Stimulated activated CD4-positive, alpha-beta T cell treated with anti-CD3 and anti-CD28 coated beads, Interleukin-2, amount 100 ng/mL, for 4 hours (primary cell): Measurements from ENCODE around the gene ANKRD27.
"Not testable (repeated sequence)": the region's sequence is repeated elsewhere in the genome, so short reads cannot be mapped to it uniquely, and the experiment has no call there.

ENCODE experiments used
- DNase-seq: peaks from one replicate; pipeline ENCODE4 v3.0.0-alpha.2; 2020; ENCODE audit warnings: low read depth

ANKRD27 gene

DNA sequence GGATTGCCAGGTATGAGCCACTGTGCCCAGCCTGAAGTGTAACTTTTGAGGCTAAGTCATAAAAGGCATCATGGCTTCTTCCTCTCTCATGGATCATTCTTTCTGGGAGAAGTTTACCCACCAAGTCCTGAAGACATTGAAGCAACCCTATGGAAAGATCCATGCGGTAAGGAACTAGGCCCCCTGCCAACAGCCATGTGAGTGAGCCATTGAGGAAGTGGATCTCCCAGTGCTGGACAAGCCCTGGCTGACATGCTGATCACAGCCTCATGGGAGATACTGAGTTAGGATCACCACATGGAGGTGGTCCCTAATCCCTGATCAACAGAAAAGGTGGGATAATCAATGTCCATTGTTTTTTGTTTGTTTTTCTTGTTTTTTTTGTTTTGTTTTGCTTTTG lies 13.3 kb upstream of the ANKRD27 start:
- DNase-seq = no peak

DNA sequence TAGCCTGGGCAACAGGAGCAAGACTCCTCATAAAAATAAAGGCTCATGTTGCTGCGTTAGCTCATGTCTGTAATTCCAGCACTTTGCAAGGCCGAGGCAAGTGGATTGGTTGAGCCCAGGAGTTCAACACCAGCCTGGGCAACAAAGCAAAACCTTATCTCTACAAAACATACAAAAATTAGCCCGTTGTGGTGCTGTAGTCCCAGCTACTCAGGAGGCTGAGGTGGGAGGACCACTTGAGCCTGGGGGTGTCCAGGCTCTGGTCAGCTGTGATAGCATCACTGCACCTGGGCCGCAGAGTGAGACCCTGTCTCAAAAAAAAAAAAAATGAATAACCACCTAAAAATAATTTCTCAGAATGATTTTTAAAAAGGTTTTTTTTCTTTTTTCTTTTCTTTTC lies 12.7 kb upstream of the ANKRD27 start:
- no peak for DNase-seq

DNA sequence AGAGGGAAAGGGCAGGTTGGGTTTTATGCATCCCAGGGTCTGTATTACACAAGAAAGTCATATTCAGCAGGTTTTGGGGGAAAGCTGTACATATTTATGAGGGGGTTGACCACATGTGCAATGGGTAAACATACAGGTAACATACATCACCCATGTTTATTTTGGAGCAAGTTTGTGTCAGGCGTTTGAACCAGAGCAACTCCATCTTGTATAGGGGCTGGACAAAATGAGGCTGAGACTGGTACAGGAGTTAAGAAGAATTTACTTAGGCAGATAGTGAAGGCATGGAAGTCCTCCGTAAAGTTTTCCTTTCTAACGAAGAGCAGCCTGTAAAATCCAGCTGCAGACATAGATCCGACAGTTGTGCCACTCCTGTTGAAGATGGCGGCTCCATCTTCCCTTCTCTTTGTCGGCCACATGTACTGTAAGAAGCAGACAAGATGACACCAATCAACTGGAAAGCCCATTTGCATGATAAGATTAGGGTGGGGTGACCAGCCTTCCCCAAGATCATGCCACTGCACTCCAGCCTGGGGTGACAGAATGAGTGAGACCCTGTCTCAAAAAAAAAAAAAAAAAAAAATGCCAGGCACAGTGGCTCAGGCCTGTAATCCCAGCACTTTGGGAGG lies 12.0 kb upstream of the ANKRD27 start:
- DNase-seq = no peak

DNA sequence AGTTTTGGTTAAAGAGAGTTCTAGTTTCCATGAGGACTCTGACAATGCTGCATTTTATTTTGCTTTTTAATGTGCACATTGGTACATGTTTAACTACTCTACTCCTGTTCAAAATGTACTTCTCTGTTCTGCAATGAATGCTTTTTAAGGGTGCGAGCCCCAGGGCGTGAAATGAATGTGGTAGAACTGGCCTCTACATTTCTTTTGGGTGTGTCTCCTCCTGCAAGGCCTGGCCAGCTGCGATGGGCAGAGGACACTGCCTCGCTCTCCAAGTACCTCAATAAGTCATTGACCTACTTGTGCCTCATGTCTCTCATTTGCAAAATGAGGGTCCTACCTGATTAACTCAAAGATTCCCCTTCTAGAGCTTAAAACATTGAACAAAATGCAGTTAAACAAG lies 7.3 kb upstream of the ANKRD27 start:
- DNase-seq = no peak

DNA sequence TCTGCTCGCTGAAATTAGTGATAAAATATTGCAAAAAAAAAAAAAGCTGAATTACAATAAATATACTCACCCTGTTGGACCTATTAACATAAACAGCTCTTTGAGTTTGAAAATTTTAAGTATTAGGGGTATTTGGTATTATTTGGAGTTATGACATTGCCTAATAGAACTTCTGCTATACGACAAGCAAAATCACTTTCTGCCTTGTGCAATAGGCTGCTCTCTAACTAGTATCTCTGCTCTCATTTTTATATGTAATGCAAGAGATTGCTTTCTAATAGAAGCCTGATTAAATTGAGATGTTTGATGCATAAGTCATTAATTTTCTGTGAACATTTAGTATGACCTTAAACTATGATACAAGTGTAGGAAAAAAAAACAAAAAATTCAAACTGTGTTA lies 6.0 kb upstream of the ANKRD27 start:
- DNase-seq = no peak

DNA sequence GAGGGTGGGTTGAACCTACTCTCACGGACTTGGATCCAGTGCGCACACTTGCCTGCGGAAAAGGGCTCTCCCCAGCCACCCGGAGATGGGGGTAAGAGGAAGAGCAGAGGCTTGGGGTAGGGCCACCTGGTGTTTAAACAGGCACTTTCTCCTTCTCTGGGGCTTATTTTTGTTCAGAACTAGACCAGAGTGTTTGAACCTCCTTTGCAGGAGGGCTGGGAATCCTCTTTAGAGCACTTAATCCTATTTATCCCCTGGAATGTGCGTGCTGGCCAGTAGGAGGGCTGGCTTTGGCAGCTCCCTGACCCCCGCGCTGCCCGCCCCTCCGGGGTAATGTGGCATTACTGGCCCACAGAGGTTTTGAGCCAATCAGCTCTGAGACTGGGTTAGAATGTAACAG lies 2.7 kb upstream of the ANKRD27 start:
- DNase-seq = no peak

DNA sequence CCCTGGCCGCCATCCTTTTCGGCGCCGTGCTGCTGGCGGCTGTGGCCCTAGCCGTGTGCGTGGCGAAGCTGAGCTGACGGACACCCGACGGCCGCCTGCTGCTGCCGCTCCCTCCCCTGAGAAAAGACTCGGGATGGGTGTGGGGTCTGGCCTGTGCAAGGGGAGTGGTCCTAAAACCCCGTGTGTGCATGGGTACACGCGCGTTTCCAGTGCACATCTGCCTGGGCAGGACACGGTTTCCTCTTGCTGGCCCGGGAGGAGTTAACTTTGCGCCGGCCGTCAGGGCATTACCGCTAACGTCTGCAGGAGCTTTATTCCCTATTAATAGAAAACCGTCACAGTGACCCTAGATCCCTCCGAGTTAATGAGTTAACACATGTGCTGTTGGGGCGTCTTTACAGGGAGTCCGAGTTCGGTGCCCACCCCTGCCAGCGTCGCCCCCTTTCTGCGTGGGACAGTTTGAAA lies 1.9 kb upstream of the ANKRD27 start:
- no peak for DNase-seq

DNA sequence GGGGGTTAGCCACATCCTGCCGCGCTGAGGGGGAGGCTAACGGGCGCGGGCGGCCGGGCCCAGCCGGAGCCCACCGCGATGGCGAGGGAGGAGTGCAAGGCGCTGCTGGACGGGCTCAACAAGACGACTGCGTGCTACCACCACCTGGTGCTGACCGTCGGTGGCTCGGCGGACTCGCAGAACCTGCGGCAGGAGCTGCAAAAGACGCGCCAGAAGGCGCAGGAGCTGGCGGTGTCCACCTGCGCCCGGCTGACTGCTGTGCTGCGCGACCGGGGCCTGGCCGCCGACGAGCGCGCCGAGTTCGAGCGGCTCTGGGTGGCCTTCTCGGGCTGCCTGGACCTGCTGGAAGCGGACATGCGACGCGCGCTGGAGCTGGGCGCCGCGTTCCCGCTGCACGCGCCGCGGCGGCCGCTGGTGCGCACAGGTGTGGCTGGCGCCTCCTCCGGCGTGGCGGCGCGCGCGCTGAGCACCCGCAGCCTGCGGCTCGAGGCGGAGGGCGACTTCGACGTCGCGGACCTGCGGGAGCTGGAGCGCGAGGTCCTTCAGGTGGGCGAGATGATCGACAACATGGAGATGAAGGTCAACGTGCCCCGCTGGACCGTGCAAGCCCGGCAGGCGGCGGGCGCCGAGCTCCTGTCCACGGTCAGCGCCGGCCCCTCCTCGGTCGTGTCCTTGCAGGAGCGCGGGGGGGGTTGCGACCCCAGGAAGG lies 1.4 kb upstream of the ANKRD27 start:
- no peak for DNase-seq

DNA sequence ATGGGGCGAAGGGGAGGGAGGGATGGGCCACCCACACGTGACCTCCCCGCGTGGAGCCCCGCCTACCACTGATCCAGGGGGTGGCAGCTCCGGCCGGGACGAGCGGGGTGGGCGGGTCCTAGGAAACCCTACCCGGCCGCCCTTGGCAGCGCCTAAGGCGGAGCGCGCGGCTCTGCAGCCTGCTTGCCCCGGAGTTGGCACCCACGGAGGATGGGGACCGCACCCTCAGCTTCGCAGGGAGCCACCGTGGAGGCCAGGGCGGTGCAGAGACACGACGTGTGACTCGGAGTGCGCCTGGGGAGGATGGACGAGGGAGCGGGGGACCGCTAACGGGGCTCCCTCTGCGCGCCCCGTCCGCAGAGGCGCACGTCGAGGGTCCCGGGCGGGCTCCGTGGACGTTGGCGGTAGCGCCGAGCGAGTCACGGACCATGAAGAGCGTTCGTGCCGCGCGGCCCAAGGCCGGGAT lies 773 bp upstream of the ANKRD27 start, which contains the start of gene RGS9BP:
Gene RGS9BP (plus strand): TSS at position 129 of the 466 bp plus-strand sequence. CDS start 416 bp downstream, outside the sequence.
- peak; percentile 51 for DNase-seq

DNA sequence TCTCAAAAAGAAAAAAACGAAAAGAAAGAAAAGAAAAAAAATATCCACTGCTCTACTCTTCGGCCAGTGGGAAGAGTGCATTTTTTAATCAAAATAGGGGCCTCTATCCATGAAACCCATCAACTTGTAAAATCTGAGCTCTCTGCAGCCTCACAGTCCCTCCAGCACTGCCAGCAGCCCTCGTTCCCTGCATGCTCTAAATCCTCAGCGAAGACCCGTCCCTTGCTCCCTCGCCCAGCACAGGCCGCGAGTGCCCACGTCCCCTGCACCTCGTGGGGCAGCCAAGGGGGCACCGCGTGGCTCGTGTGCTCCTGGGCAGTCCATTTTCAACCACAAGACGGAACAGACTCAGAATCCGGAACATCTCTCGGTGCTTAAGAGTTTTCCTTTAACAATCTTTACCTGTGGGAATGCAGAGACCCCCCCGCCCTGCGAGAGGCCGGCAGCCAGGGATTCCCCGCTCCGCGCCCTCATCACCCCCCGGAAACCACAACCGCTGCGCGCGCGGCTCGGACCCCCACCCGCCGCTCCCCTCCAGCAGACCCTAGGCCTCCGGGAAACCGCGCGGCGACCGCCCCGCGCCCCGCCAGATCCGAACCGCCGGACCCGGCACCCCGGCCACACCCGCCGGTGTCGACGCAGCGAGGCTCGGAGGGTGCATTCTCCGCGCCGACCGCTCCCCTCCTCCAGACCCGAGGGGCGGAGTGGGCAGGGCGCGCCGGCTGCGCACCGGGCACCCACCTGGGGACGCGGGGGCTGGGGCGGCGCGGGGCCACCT lies 638 bp downstream of the ANKRD27 start:
- DNase-seq = no peak

DNA sequence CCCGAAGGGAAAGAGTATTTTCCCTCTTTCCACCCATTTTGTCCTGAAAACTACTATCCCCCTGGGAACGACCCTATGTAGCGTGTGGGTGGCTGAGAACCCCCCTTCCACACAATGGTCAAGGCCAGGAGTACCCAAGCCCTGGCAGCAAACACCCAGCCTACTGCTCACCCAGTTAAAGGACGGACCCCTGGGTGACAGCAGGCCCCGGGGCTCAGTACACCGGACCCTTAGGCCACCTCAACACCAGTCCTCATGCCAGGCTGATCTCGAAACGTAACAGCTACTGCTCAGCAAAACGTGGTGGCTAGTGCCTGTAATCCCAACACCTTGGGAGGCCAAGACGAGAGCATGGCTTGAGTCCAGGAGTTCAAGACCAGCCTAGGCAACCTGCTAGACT lies 1.4 kb downstream of the ANKRD27 start:
- no peak for DNase-seq

DNA sequence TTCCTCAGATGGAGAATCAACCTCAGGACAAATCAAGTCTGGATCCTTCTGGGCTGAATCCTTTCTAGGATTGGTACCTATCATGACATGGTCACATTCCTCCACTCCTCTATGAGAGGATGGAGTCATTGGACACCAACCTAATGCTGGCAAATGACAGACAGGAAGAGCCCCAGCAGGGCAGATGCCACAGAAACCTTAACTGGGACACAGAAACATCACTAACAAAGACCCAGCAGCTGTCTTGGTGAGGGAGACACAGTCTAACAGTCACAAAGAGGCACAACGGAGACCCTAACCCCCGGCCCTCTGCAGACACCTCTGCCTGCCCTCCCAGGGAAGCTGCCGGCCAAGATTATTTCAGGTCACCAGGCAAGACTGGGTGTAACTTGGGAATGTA lies 2.1 kb downstream of the ANKRD27 start:
- no peak for DNase-seq

DNA sequence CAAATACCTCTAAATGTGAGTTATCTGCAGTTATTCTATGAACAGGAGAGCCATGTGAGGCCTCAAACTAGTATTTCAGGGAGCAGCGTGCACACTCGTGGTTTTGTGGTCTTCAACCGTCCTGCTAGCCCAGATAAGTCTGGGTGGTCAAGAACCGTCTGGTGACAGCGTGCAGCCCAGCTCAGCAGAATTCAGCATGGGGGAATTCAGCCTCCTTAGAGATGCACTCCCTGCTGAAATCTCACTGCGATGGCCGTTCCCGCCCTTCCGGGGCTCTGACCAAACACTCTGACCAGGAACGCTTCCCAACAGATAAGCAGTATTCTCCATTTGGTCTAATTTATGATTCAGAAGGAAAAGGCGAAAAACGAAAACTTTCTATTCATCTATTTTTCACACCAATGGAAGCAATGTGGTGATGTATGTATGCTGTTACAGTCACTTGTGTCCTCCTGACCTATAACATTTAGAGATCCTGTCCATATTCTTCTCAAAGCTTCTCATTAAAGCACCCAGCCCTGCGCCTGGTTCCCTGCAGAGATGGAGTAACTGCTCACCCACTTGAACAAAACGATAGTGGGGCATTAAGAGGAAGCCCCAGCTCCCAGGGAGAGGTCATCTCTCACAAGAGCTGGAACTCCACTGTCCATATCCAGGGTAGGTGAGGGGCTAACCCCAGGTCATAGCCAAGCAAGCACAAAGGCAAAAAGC lies 2.9 kb downstream of the ANKRD27 start:
- no peak for DNase-seq

DNA sequence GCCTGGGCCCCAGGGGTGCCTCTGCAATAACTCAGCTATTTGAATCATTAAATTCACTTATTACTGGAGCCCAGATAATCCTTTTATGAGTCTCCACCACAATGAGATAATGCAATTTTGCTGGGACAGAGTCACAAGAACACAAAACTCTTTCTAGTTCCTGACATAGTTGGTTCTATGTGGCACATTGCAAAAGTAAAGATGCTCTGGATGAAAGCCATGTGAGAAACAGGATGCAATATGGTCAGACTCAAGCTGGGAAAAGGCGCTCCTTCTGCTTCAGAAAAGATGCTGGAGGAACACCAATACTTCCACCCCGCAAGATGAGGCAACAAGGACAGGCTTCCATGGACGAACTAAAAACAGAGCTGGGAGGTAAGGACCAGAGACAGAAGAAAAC lies 5.7 kb downstream of the ANKRD27 start:
- DNase-seq = no peak

DNA sequence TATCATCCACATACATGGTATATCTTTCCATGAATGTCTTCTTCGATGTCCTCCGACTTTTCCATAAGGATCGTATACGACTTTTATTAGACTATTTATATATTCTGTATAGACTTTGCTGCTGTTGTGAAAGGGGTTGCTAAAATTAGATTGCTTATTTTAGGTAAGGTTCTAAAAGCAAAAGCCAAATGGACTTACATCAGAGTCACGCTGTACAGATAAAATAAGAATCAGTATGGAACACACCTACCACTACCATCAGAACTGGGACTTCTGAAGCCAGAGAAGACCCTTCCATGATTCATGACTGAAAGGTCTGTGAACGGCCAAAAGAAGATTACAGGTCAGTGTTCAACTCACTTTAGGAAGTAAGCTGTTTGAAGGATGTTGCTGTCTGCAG lies 8.9 kb downstream of the ANKRD27 start:
- DNase-seq = no peak

DNA sequence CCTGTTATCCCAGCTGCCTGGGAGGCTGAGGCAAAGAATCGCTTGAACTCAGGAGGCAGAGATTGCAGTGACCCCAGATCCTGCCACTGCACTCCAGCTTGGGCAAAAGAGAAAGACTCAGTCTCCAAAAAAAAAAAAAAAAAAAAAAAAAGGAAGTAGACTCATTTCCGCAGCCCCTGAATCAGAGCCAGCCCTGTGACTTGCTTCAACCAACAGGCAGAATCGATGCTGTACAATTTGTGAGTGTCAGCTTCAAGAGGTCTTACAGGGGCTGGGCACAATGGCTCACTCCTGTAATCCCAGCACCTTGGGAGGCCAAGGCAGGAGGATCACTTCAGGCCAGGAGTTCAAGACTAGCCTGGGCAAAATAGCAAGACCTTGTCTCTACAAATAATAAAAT lies 12.8 kb downstream of the ANKRD27 start:
- no peak for DNase-seq

DNA sequence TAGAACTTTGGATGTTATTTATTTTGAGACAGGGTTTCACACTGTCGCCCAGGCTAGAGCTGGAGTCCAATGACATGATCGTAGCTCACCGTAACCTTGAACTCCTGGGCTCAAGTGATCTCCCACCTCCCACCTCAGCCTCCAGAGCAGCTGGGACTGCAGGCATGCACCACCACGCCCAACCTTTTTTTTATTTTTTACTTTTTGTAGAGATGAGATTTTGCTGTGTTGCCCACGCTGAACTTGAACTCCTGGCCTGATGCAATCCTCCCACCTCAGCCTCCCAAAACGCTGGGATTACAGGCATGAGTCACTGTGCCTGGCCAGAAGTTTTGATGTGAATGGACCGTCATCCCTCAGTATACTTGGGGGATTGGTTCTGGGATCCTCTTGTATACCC lies 13.7 kb downstream of the ANKRD27 start:
- no peak for DNase-seq

DNA sequence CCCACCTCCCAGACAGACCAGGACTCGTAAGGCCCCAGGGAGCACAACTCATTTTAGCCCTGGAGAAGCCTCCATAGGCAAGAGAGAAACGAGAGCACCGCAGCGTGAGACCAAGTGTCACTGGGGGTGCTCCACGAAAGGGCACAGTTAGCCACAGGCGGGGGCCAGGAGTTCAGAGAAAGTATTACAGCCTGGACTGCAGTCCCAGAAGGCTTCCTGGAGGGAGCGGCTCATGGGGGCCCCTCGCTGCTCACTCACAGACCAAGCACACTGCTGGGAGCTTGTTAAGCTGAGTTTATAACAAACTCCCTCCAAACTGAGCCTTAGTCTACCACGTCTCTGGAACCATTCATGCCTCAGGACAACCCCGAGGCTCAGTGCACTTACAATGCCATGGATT lies 16.5 kb downstream of the ANKRD27 start:
- DNase-seq = no peak

DNA sequence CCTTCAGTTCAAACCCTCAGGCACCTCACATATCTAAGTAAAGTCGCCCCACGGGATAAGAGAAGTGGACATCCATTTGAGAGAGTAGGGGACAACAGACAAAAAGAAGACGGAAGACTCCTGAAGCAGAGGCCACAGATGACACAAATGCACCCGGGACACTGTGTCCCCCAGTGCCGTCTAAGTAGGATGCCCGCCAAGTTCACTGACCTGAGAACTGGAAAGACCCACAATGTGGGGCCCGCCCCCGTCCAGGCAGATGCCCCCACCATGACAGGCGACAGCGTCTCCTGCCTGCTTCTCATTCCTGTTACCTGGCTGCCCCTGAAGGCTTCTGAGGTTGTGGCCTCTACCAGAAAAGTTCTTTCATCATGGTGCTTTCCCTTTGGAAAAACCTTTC lies 16.9 kb downstream of the ANKRD27 start:
- DNase-seq = no peak

DNA sequence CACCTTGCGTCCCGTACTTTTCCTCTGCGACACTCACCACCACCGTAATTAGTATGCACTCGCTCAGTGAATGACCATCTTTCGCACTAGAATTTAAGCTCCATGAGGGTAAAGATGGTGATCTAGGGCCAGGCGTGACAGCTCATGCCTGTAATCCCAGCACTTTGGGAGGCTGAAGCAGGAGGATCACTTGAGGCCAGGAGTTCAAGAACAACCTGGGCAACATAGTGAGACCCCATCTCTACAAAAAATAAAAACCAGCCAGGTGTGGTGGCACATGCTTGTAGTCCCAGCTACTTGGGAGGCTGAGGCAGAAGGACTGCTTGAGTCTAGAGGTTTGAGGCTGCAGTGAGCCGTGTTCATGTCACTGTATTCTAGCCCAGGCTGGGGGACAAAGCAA lies 18.6 kb downstream of the ANKRD27 start:
- DNase-seq = not testable (repeated sequence)

DNA sequence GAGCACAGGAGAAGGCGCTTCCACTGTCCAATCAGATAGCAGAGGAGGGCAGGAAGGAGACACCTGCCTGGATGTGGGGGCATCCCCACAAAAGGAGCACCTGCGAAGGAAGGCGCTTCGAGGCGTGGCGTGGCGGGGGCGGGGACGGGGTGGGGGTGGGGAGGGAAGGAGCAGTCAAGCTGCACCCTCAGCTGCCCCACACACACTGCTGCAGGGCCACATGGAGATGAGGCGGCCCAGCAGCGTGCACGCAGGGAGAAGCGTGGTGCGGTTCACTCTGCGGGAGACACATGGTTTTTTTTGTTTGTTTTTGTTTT lies 21.4 kb downstream of the ANKRD27 start:
- DNase-seq = no peak

DNA sequence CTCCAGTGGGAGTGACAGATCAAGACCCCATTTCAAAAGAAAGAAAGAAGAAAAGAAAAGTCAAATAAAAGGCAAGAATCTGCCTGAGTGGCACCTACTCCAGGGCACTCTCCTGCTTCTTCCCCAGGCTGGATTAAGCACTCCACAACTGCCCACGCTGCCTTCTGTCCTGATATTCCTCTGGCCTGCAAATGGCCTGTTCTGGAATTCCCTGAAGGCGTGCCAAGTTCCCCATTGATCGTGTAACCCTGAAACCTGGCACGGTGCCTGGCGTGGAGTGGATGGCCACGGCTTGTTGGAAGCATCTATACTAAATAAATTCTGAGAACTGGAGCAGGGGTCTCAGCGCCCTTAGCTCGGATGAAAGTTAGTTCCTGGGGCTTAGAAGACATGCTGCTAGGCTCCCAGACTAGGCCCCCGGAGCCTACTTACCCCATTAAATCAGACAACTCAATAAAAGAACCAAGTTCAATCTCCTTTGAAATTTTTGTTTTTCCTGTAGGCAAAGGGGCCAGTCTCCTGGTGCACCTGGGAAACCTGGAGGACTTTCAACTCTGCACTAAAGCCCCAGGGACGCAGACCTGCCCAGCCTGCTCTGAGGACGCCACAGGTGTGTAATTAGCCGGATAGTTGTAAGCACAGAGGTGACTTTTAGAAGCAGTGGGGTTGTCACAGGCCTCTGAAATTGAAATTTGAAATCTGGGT lies 21.9 kb downstream of the ANKRD27 start:
- DNase-seq = no peak
